GM19397 (cell line): Measurements from ENCODE around the gene PIH1D2.
"Not testable (repeated sequence)": the region's sequence is repeated elsewhere in the genome, so short reads cannot be mapped to it uniquely, and the experiment has no call there.

Experiments used
- ATAC-seq: cut with Tn5 transposase; IDR thresholded peaks from one replicate; pipeline ENCODE4 v1.9.1; 2021; ENCODE audit warnings: mild to moderate bottlenecking, moderate library complexity; ENCODE audit not compliant: unreplicated experiment

PIH1D2 gene

GRCh38 chr11:112057170-112057569 is 16.6 kb downstream of the PIH1D2 start:
- no peak for ATAC-seq

DNA sequence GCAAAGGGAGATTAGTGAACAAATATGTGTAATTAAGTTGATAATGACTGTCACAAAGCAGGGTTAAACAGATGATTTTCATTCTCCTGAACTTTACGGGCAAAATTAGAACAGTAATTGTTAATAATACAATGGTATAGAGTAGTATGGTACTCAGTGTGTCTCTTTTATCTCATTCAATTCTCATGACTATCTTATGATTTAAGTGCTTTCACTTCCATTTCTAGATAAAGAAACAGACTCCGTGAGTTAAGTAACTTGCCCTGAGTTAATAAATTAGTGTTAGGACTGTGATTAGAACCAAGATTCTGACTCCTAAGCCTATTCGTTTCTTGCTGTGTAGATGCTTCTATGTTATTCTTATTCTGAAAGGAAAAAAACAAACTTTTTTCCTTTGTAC is 22.0 kb downstream of the PIH1D2 start:
- no peak for ATAC-seq

GRCh38 chr11:112050721-112051120 is 23.1 kb downstream of the PIH1D2 start:
- ATAC-seq, result peak; percentile 66

- ATAC-seq, result no peak
Observed at GRCh38 chr11:112049777-112050176, 24.0 kb downstream of the PIH1D2 start.

DNA sequence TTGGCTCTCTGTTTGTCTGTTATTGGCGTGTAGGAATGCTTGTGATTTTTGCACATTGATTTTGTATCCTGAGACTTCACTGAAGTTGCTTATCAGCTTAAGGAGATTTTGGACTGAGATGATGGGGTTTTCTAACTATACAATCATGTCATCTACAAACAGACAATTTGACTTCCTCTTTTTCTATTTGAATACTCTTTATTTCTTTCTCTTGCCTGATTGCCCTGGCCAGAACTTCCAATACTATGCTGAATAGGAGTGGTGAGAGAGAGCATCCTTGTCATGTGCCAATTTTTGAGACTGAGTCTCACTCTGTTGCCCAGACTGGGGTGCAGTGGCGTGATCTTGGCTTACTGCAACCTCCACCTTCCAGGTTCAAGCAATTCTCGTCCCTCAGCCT is 25.6 kb downstream of the PIH1D2 start:
- not testable (repeated sequence) for ATAC-seq

- ATAC-seq, result not testable (repeated sequence)
Observed at GRCh38 chr11:112046647-112047046, 27.2 kb downstream of the PIH1D2 start.

- no peak for ATAC-seq
Observed at GRCh38 chr11:112044961-112045360, 28.9 kb downstream of the PIH1D2 start.

DNA sequence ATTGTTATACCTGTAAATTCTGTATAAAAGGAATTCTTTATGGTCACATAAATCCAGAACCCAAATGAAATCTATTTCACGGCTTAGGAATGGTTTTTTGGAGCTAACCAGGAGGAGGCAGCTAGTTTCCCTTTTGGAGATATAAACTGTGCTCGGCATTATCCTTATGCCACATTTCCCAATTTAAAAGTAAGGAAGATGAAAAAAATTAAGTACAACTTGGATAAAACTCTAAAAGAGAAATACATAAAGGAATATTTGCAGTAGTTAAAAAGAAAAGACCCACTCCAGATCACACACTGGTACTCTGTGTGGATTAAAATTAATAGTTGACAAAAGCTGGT is 30.9 kb downstream of the PIH1D2 start:
- ATAC-seq, result no peak

- no peak for ATAC-seq
Observed at GRCh38 chr11:112042161-112042960, 31.5 kb downstream of the PIH1D2 start.

GRCh38 chr11:112037527-112037926 is 36.3 kb downstream of the PIH1D2 start:
- no peak for ATAC-seq

DNA sequence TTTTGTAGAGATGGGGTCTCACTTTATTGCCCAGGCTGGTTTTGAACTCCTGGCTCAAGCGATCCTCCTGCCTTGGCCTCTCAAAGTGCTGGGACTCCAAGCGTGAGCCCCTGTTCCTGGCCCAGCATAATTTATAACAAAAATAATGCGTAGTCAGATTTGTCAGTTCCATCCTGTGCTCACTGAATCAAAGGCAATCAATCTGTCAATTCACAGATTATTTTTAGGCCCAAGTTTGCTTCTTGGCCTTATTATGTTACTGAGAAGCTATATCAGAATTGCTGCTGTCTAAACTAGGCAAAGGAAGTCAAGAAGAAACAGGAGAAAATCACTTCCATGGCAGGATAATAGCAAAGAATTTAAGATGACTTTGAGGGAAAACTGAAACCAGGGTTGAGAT is 39.9 kb downstream of the PIH1D2 start:
- no peak for ATAC-seq

DNA sequence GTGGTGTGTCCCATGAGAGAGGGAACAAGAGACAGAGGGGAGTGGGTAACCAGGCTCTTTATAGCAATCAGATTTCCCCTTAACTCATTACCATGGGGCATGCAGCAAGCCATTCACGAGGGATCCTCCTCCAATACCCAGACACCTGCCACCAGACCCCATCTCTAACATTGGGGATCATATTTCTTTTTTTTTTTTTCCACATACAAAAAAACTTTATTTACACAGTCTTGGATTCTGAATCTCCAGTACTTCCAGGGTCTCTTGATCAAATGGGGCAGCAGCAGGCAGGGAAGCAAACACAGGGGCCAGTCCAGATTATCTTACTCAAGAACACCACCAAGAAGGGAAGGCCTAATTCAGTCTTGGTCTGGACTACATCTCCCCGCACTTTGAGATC is 44.4 kb downstream of the PIH1D2 start:
- ATAC-seq, result no peak

DNA sequence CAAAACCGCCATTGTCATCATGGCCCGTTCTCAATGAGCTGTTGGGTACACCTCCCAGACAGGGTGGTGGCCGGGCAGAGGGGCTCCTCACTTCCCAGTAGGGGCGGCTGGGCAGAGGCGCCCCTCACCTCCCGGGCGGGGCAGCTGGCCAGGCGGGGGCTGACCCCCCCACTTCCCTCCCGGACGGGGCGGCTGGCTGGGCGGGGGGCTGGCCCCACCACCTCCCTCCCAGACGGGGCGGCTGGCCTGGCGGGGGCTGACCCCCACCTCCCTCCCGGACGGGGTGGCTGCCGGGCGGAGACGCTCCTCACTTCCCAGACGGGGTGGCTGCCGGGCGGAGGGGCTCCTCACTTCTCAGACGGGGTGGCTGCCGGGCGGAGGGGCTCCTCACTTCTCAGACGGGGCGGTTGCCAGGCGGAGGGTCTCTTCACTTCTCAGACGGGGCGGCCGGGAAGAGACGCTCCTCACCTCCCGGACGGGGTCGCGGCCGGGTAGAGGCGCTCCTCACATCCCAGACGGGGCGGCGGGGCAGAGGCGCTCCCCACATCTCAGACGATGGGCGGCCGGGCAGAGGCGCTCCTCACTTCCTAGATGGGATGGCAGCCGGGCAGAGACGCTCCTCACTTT is 46.9 kb downstream of the PIH1D2 start:
- ATAC-seq, result not testable (repeated sequence)

GRCh38 chr11:112025707-112026106 is 48.1 kb downstream of the PIH1D2 start:
- ATAC-seq, result no peak

DNA sequence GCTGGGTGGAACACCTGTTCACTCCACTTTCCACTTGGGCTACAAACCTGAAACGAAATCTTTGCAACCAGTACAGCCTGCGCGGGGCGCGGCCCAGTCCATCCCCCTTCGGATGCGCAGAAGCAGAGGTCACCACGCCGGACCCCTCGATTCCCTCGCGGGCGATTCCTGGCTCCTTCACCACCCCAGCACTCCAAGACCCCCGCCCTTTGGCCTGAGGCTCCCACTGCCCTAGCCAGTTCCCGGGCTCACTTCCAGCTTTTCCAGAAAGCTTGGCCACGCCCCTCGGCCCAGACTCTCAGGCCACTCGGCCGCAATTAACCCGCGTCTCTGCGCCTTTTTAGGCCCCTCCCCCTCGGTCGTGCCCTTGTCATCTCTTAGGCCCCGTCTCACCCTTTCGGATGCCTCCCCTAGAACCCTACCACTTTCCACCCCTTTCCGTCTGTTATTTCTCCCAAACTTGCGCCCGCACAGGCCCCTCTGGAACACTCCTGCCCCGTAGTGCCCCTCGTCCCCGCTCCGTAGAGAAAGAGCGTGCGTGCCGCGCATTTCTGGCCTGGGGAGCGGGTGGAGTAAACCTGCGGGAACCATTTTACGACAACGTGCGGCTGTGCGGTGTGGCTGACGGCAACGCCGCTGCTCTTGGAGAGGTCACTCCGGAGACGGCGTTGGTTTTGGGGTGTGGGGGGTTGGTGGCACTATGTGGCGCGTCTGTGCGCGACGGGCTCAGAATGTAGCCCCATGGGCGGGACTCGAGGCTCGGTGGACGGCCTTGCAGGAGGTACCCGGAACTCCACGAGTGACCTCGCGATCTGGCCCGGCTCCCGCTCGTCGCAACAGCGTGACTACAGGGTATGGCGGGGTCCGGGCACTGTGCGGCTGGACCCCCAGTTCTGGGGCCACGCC is 48.8 kb downstream of the PIH1D2 start, which contains the start of gene DLAT:
TSS of gene DLAT (plus strand) at position 636 of the 906 bp plus-strand sequence. CDS start at position 701, 65 bp downstream.
- ATAC-seq, result peak; percentile 75

DNA sequence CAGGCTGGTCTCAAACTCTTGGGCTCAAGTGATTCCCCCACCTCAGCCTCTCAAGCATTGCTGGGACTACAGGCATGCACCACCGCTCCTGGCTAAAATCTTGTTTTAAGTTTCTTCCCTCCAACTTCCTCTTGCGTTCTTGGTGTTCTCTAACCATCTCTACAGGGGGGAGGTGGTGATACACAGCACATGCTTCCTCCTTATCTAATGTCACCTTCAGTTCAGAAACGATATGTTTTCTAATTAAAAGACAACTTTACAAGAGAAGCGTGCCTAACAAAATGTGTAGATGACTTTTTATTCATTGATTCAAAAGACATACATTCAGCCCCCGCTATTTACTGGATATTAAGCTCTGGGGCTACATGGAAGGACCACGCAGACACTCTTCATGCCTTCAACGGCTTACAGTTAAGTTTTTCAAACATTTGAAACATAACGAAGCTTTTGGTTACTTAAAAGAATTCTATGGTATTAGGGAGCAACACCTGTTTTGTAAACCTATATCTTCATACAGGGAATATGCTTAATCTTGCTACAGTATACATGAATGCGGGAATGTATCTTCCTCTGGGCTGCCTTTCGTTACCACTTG is 49.5 kb downstream of the PIH1D2 start:
- peak; percentile 23 for ATAC-seq

DNA sequence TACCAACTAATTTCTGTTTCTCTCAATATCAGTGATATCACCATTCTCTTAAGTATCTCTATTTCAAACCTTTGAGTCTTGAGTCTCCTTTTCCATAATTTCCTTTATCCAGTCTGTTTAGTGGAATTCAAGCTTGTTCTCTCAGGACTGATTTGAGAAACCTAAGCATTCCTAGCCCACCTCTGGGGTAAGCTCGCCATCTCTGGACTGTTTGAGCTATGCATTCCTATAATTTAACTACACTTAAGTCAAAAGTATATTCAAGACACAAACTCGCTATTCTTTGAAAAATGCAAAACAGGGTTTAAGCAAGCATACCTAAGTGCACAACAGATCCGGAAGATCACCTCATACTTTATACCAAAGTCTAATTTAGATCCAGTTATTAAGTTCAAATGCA is 50.7 kb downstream of the PIH1D2 start:
- ATAC-seq, result no peak

DNA sequence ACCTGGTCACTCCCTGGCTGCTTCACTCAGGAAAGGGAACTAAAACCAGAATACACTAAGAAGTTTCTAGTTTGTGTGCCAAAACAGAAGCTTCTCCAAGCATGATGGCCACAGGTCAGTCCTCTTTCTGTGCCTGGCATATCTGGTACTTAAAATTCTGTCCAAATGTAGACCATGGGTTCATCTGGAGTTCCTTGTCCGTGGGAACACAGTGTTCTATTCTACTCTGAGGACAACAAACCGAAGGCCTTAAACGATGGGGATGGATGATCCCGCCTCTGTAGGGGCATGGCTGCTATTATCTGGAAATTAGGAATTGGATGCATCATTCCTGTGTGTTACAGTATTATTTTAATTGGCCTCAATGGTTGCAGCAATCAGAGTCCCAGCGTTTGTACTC is 54.8 kb downstream of the PIH1D2 start:
- ATAC-seq, result no peak
